Stimulated activated CD8-positive, alpha-beta memory T cell treated with anti-CD3 and anti-CD28 coated beads, Interleukin-7, amount 100 ng/mL, for 24 hours (primary cell): ENCODE results near the gene CSTF1.

Experiments
- DNase-seq: peaks from one replicate; pipeline ENCODE4 v3.0.0-alpha.2; 2020; ENCODE audit warnings: low read depth

The CSTF1 gene

DNA sequence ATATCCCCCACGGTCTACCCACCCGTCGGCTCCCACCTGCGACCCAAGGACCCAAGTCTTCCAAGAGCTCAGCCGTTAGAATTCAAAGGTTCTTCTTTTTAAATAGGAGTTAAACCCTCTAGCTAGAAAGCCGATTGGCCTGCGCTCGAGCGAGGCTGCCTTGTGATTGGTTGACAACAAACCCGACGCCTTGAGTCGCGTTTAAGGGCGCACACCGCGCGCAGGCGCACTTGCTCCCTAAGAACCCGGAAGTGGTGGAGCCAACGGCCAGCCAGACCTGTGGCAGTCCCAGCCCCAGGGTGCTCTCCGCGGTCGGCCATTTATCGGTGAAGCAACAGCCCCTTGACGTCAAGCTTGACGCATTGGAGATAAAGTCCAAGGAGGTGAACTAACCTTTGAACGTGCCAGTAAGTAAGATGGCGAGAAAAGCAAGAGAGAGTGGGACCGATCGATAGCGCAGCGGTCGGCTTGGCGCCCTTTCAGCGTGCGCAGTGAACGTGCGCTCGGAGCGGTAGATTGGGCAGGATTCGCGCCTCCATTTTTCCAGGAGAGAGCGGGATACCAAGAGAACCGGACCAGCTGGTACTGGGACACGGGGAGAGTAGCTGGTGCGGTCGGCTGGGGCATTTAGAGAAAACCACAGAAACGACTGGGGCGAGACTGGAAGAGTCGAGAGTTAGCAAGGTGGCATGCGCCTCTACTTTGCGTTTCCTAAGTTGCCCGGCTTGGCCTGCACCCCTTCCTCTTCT, at the start of gene CSTF1, which contains the start of gene AURKA:
Gene CSTF1 (plus strand): TSS at position 514 of the 749 bp plus-strand sequence. CDS start 2,908 bp downstream, outside the sequence.
Gene AURKA (minus strand): TSS at position 84 of the 749 bp plus-strand sequence. CDS start 4,018 bp downstream, outside the sequence.
- DNase-seq = peak; percentile 99

DNA sequence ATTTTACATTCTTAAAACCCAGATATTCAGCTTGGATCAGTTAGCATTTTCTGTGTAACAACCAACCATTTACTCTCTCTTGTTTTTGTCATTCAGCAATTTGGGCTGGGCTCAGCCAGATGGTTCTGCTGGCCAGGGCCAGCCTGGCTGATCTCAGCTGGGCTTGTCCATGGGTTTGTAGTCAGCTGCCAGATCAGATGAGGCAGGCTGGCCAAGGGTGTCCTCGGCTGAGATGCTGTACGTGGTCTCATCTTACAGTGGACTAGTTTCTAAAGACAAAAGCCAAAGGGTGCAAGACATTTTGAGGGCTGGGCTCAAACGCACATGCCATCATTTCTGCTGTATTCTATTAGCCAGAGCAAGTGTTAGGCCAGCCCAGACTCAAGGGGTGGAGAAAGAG, 49.7 kb upstream of the CSTF1 start:
- no peak for DNase-seq

- no peak for DNase-seq
Measured at GRCh38 chr20:56343861-56344381, 48.5 kb upstream of the CSTF1 start.

DNA sequence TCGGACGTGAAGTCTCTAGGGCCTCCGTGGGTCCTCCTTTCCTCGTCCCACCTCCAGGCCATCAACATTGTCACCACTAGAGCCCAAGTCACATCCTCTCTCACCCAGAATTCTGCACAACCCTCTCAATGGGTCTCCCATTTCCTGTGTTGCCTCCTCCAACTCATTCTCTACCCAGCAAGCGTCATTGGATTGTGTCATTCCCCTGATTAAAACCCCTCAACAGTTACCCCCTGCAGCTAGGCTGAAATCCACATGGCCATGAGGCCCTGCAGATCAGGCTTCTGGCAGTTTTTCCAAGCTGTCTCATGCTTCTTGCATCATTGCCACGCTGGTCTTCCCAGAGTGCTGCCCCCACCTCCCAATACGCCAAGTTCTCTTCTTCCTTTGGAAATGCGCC, 46.5 kb upstream of the CSTF1 start:
- DNase-seq = no peak

DNA sequence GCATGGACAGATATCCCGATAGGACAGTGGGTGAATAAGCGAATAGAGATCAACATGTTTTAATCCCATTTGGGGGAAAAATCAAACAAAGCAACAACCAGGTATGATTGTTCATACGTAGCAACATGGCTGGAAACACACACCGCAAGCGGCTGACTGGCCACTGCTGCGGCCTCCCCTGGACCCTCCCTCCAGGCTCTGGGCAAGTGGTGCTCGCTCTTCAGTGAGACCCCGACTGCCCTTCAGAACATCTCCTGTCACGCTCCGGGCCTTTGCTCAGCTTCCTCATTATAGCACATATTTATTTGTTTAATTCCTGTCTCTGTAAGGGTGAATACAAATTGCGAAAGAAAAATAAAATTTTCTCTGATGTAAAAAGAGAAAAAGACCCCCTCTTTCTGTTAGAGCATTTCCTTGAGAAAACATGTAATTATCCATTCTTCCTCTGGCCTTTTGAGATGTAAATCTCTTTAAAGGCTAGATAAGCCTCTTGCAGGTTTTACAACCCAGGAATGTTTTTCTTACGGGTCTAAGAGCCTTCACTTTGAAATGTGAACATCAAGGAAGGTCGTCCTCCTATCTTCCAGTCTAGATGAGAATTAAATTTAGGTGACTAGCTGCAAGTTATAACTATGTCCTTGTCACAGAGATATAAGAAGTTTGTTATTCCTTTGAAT, 44.7 kb upstream of the CSTF1 start:
- no peak for DNase-seq

- no peak for DNase-seq
Measured at GRCh38 chr20:56348305-56348693, 44.1 kb upstream of the CSTF1 start.

DNA sequence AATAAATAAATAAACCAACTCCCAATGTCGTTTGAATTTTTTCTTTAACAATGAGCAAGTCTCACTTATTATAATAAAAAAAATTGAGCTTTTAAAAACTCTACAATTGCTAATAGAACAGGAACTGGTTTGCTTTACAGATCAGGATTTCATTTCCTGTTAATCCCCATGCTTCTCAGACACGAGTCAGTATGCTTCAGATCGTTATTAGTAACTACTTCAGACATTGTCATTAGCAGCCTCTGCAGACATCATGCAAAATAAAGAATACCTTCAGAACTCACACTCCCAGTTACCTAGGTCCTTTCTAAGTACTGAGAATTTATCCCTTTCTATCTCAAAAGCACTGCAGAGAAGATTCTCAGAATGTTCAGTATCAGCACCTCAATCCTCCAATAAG, 43.7 kb upstream of the CSTF1 start:
- no peak for DNase-seq

- DNase-seq = no peak
Measured at GRCh38 chr20:56350842-56351241, 41.6 kb upstream of the CSTF1 start.

DNA sequence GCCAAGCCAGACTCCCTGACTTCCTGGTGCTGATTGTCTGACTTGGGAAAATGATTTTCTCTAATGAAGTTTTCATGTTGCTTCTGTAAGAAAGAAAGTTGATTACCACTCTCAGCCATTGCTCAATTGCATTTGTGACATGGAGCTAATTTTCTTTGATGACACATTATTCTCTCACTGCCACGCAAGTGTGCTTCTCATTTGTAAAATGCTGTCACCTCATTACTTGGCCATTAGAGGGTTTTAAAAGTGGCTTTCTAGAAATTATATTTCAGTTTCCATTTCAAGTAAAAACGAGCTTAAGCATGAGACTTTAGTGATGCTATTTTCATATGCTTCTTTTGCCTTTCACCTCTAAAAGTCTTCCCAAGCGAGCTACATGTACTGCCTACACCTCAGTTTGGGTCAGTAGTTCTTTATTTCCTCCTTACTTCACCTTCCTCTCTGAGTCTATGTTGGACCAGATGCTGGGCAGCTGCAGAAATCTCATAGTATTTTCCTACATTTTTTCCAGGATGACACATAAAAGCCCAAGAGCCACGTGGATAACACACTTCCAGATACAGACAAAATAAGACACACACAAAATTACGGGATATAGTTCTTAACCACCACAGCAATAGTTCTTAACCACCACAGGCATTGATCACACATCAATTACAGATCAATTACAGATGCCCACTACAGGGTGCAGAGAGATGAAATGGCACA, 39.9 kb upstream of the CSTF1 start:
- DNase-seq = no peak

DNA sequence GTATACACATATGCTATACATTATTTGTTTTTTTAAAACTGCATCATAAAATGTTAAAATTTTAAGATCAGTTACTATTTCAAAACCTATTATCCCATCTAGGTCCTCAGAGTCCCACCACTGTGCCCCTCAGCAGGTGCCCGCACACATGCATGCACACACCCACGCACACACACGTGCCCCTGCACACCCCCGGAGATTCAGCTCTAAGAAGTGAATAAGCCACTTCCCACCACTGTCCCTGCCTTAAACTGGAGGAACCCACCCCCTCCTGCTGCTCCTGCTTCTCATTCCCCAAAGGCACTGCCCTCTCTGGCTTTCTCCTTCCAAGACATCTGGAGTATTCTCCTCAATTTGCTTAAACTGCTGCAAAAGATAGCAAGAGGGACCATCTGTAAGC, 39.1 kb upstream of the CSTF1 start:
- no peak for DNase-seq

GRCh38 chr20:56358070-56358469, 34.4 kb upstream of the CSTF1 start:
- DNase-seq = no peak

DNA sequence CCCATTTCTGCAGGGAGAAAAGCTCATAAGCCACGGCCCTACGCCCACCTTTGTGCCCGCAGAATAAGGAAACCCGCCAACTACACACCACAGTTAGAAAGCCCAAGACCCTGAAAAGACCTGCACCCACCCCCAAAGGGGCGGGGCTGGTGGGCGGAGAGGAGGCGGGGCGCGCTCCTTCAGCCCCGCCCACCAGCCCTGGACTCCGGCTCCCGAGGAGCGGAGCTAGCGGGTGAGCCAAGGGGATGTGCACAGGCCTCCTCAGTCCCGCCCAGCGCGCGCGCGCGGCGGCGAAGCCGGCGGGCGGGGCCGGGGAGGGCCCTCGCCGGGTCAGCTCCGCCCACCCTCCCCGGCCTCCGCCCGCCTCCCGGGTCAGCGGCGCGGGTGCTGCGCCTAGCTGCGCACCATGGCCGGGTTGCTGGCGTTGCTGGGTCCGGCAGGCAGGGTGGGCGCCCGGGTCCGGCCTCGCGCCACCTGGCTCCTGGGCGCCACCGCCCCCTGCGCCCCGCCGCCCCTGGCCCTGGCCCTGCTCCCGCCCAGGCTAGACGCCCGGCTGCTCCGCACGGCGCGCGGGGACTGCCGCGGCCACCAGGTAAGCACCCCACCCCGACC, 33.7 kb upstream of the CSTF1 start, which contains the start of gene FAM210B:
Gene FAM210B (plus strand): TSS at position 375 of the 612 bp plus-strand sequence. CDS start 32 bp downstream, at position 407.
- peak; percentile 56 for DNase-seq

DNA sequence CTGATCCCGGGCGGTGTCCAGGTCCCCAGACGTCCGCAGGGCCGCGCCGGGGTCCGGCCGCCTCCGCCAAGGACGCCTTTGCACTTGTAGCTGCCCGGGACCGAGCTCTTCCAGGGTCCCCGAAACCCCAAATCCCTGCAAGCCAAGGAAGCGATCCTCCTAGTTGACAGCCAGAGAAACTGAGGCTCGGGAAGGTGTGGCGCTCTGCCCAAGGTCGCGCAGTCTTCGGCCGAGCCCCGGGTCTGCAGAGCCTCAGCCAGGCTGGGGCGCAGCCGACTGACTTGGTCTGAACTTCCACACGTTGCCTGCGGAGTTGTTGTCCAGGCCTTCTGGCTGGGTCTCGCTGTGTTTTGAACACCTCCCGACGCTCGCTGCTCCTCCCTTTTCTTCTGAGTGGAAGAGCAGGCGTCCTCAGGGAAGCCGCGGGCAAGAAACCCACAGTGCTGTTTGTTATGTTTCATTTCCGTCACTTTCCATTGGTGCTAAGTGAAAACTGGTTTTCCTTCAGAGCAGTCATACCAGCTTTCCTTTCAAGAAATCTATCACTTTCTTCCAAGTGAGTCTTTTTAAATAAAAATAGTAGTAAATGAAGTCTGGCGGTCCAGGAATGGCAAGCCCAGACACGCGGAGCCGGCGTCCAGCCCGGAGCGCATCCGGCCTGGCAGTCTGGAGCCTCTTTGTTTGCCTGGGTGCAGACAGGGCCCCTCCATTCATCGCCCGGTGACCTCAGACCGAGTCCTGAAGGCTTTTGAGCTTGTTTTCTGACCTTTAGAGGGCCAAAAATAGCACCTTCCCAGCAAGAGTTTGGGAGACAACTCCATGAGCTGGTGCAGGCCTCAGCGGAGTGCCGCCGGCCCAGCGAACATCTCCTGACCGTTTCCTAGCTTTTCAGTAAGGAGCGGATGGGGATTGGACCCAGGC, 33.0 kb upstream of the CSTF1 start:
- DNase-seq = no peak

DNA sequence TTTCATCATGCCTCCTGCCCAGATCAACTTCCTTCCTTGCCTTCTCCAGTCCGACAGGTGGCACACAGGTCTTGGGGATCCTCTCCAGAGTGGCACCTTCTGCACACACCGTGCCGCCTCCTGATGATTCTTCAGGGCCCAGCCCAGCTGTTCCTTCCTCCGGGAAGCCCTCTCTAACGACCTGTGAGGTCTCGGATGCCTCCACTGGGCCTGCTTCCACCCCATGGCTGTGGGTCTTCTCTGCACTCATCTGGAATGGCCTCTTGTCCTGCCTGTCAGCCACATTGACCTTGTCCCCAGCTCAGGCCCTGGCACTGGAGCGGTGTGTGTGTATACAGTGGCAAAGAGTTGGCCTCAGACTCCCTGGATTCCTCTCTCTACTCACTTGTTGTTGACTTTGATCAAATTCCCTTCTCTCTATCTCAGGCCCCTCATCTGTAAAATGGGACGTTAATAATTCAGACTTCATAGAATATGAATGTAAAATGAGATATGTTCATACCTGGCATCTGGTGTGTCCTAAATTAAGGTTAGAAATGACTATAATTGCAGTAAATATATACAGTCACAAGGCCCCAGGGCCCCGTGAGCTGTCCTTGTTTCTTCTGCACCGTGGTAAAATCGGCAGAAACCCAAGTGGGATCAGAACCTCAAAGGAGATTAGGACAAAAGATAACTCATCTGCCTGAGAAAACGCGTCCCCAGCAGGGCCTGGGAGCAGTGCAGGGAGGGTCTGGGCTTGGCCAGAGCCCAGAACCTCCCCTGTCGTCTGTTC, 32.1 kb upstream of the CSTF1 start:
- no peak for DNase-seq

- no peak for DNase-seq
Measured at GRCh38 chr20:56360908-56361205, 31.6 kb upstream of the CSTF1 start.

DNA sequence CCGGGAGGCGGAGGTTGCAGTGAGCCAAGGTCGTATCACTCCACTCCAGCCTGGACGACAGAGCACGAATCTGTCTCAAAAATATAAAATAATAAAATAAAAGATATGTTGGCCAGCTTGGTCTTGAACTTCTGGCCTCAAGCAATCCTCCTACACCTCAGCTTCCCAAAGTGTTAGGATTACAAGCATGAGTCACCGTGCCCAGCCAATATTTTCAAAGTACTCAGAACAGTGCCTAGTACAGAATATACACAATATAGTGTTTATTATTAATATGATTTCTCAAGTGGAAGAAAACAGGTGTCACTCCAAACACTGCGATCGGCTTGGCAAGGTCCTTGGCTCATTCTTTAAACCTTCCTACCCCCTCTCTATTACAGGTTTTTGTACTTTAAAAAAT, 30.5 kb upstream of the CSTF1 start:
- no peak for DNase-seq

DNA sequence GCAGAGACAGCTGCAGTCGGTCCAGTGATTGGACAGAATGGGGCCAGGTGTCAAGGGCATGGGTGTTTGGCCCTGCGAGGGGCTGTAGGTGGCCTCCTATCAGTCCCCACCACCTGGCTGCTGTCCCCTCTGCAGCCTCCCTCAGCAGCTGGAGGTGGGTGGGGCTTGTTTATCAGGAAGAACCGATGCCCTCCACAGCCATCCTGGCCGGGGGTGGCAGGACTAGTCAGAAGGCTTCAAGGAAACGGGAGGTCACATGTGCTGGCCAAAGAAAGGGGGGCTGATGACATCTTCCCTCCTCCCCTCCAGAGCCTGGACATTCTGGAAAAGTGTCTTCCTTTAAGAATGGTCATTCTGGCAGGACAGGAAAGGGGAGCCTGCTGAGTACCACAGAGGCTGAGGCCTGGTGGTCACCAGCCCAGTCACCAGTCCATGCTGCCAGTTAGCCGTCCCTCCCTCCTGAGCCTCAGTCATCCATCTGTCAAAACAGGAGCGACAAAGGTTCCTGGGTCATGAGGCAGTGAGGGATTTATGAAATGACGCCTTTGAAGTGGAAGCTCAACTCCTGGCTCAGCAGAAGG, 29.5 kb upstream of the CSTF1 start:
- no peak for DNase-seq

- no peak for DNase-seq
Measured at GRCh38 chr20:56363491-56363890, 29.0 kb upstream of the CSTF1 start.

DNA sequence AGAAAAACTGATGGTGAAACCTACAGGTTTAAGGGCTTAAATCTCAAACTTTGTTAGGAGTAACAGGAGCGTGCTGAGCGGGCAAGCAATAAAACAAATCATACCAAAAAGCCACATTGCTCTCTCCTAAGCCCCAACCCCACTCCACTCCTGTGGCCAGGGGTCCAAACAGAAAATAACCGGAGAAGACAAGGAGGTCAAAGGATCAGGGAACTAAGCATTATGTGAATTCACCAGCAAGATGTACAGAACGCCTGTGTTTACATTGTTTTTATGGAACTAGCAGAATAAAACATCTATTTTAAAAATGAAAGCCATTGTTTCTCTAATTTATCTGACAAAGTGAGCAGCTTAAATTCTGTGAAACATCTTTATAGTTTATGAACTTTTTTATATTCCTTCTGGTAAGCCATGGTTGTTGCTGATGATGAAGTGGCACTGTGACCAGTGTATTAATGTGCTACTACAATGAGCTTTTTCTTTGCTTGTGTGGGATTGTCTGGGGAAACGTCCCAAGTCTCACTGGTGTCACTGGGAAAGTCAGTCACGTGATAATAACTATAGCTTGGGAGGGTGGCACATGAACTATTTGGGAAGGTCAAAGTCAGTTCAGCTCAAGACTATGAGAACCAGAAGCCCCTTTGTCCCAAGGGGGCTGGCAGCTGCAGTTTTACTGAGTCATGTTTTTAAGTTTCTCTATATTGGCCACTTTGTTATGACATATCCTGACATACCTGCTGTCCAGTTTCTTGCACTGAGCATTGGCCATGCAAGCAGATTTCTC, 23.9 kb upstream of the CSTF1 start:
- no peak for DNase-seq
